HepG2 (cell line): Measurements from ENCODE around the gene TWNK. TPM values are rescaled to one million over a fixed set of nuclear protein-coding genes. Genes with fewer than 3 reads are reported as not detected.

Experiments
- ATF7 ChIP-seq, 2 experiments: fragments of 450-650 bp in 1 of 2; sonication (generic) in 1 of 2; formaldehyde crosslinking in 1 of 2; IDR thresholded peaks; 2 replicates each; pipeline versions ENCODE4 v1.4.0 to v1.6.1; 2016 to 2020; ENCODE audit warnings: antibody characterized with exemption in 1 of 2, mild to moderate bottlenecking in 1 of 2, missing genetic modification reagents in 1 of 2
- CBX5 ChIP-seq: sonication (generic); formaldehyde crosslinking; IDR thresholded peaks from 2 replicates; pipeline ENCODE4 v1.4.0; 2020; ENCODE audit warnings: missing genetic modification reagents, borderline replicate concordance
- DPF2 ChIP-seq: sonication (generic); formaldehyde crosslinking; IDR thresholded peaks from 2 replicates; pipeline ENCODE4 v1.4.0; 2020; ENCODE audit warnings: mild to moderate bottlenecking, low read depth, missing genetic modification reagents, borderline replicate concordance
- ETV5 ChIP-seq: IDR thresholded peaks from 2 replicates; pipeline ENCODE4 v1.6.1; 2018; ENCODE audit warnings: missing biosample characterization, missing genetic modification reagents, inconsistent platforms, borderline replicate concordance
- FOXC1 ChIP-seq: sonication (generic); formaldehyde crosslinking; IDR thresholded peaks from 2 replicates; pipeline ENCODE4 v1.8.0; 2022; ENCODE audit warnings: mild to moderate bottlenecking, missing genetic modification reagents, borderline replicate concordance
- FOXO4 ChIP-seq: sonication (generic); formaldehyde crosslinking; conservative IDR thresholded peaks from 2 replicates; pipeline ENCODE4 v1.8.1; 2023; ENCODE audit warnings: missing genetic modification reagents
- KLF16 ChIP-seq, 2 experiments: sonication (generic) in 1 of 2; formaldehyde crosslinking in 1 of 2; IDR thresholded peaks; 2 replicates each; pipeline versions ENCODE4 v1.6.1 to v1.8.0; 2016 to 2023; ENCODE audit warnings: missing genetic modification reagents in 2 of 2, missing compliant biosample characterization in 1 of 2
- PRPF4 ChIP-seq: fragments of 200-400 bp; formaldehyde crosslinking; IDR thresholded peaks from 2 replicates; pipeline ENCODE4 v1.6.1; 2016; ENCODE audit warnings: low read length, low read depth; ENCODE audit not compliant: poor library complexity, severe bottlenecking
- RAD21 ChIP-seq: fragments of 450-650 bp; formaldehyde crosslinking; IDR thresholded peaks from 2 replicates; pipeline ENCODE4 v1.5.0; 2020; ENCODE audit warnings: mild to moderate bottlenecking
- RFX5 ChIP-seq: IDR thresholded peaks from 2 replicates; pipeline ENCODE4 v1.6.1; 2011; ENCODE audit warnings: low read depth, low read length, improper control_type of control experiment
- TP53 ChIP-seq: sonication (generic); formaldehyde crosslinking; conservative IDR thresholded peaks from 2 replicates; pipeline ENCODE4 v1.4.0; 2020; ENCODE audit warnings: missing genetic modification reagents
- ZNF160 ChIP-seq: sonication (generic); formaldehyde crosslinking; IDR thresholded peaks from 2 replicates; pipeline ENCODE4 v1.8.0; 2022; ENCODE audit warnings: mild to moderate bottlenecking, inconsistent platforms, missing genetic modification reagents
- ZNF337 ChIP-seq: sonication (generic); formaldehyde crosslinking; IDR thresholded peaks from 2 replicates; pipeline ENCODE4 v1.5.1; 2020; ENCODE audit warnings: missing genetic modification reagents, low read depth, mild to moderate bottlenecking, borderline replicate concordance
- ZNF672 ChIP-seq: sonication (generic); formaldehyde crosslinking; IDR thresholded peaks from 2 replicates; pipeline ENCODE4 v1.8.1; 2022; ENCODE audit warnings: missing genetic modification reagents
- ZNF782 ChIP-seq: sonication (generic); formaldehyde crosslinking; IDR thresholded peaks from 2 replicates; pipeline ENCODE4 v1.4.0; 2020; ENCODE audit warnings: missing genetic modification reagents, mild to moderate bottlenecking, borderline replicate concordance
- ZNF800 ChIP-seq: sonication (generic); formaldehyde crosslinking; IDR thresholded peaks from 2 replicates; pipeline ENCODE4 v1.4.0; 2020; ENCODE audit warnings: missing genetic modification reagents
- ZNF891 ChIP-seq: sonication (generic); formaldehyde crosslinking; IDR thresholded peaks from 2 replicates; pipeline ENCODE4 v1.5.0; 2020; ENCODE audit warnings: mild to moderate bottlenecking, missing genetic modification reagents
- ZSCAN25 ChIP-seq: sonication (generic); formaldehyde crosslinking; IDR thresholded peaks from 2 replicates; pipeline ENCODE4 v1.8.0; 2022; ENCODE audit warnings: mild to moderate bottlenecking, missing genetic modification reagents
- ZZZ3 ChIP-seq: sonication (generic); formaldehyde crosslinking; IDR thresholded peaks from 2 replicates; pipeline ENCODE4 v1.4.0; 2020; ENCODE audit warnings: missing genetic modification reagents, mild to moderate bottlenecking, borderline replicate concordance
- polyA plus RNA-seq, 8 experiments: library from polyadenylated mRNA; depleted of rRNA in 3 of 8; stranded (reverse) in 7 of 8; unstranded in 1 of 8; fragments of >200 nt; fragmentation: Illumina TruSeq in 4 of 8; extraction: Trizol in 4 of 8; gene quantifications; 2 replicates each; pipeline versions ENCODE4 v1.2.1 to v1.2.3, GENCODE V29; 2011 to 2016; ENCODE audit warnings: low read depth in 4 of 8, missing spikeins in 1 of 8, mixed read lengths in 1 of 8; ENCODE audit not compliant: insufficient read depth in 1 of 8
- total RNA-seq, 5 experiments: library from RNA; depleted of rRNA; stranded (reverse); fragments of >200 nt; fragmentation: Illumina TruSeq; extraction: Trizol; gene quantifications; 2 replicates each; pipeline ENCODE4 v1.2.3, GENCODE V29; 2016; ENCODE audit warnings: low read depth in 1 of 5
- TF ChIP-seq, protein P1 (sequence below): sonication (generic); formaldehyde crosslinking; IDR thresholded peaks from 2 replicates; pipeline ENCODE4 v1.4.0; 2020; ENCODE audit warnings: mild to moderate bottlenecking, missing genetic modification reagents
- TF ChIP-seq, protein P2 (sequence below): sonication (generic); formaldehyde crosslinking; IDR thresholded peaks from 2 replicates; pipeline ENCODE4 v1.8.1; 2023; ENCODE audit warnings: missing genetic modification reagents, inconsistent platforms, borderline replicate concordance
- TF ChIP-seq, protein P3 (sequence below): sonication (generic); formaldehyde crosslinking; conservative IDR thresholded peaks from 2 replicates; pipeline ENCODE4 v1.4.0; 2020; ENCODE audit warnings: missing genetic modification reagents

TWNK gene
- total and polyA plus RNA-seq, 2 of the 13 experiments (the other 11 are each of a cell fraction or from before 2014, with no cell fraction given), result 10.7 to 16.5 TPM

- TF ChIP-seq FOXO4 (CRISPR knock-in tag) (no peak), ZNF782 (CRISPR knock-in tag) (0 out of 2 replicates have a peak, but pooled peaks have one; percentile 4), ETV5 (no peak), ZNF800 (CRISPR knock-in tag) (no peak), ZNF891 (CRISPR knock-in tag) (peak; percentile 15; the same call in 1 of the 2 replicates), ZSCAN25 (CRISPR knock-in tag) (no peak), FOXC1 (CRISPR knock-in tag) (0 out of 2 replicates have a peak, but pooled peaks have one; percentile 27), ZNF160 (CRISPR knock-in tag) (0 out of 2 replicates have a peak, but pooled peaks have one; percentile 49), KLF16 (CRISPR knock-in tag; IDR thresholded peaks at IDR 0.05) (no peak), ZNF337 (CRISPR knock-in tag) (no peak), TP53 (CRISPR knock-in tag) (no peak), ATF7 (IDR thresholded peaks at IDR 0.05) (no peak), ATF7 (CRISPR knock-in tag; IDR thresholded peaks at IDR 0.05) (no peak), PRPF4 (no peak), DPF2 (CRISPR knock-in tag) (no peak), RAD21 (no peak), RFX5 (no peak), ZZZ3 (CRISPR knock-in tag) (no peak), ZNF672 (CRISPR knock-in tag) (no peak), CBX5 (CRISPR knock-in tag) (no peak)
- TF ChIP-seq, protein P1, sequence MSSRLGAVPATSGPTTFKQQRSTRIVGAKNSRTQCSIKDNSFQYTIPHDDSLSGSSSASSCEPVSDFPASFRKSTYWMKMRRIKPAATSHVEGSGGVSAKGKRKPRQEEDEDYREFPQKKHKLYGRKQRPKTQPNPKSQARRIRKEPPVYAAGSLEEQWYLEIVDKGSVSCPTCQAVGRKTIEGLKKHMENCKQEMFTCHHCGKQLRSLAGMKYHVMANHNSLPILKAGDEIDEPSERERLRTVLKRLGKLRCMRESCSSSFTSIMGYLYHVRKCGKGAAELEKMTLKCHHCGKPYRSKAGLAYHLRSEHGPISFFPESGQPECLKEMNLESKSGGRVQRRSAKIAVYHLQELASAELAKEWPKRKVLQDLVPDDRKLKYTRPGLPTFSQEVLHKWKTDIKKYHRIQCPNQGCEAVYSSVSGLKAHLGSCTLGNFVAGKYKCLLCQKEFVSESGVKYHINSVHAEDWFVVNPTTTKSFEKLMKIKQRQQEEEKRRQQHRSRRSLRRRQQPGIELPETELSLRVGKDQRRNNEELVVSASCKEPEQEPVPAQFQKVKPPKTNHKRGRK (CRISPR knock-in tag), result no peak
- TF ChIP-seq, protein P2, sequence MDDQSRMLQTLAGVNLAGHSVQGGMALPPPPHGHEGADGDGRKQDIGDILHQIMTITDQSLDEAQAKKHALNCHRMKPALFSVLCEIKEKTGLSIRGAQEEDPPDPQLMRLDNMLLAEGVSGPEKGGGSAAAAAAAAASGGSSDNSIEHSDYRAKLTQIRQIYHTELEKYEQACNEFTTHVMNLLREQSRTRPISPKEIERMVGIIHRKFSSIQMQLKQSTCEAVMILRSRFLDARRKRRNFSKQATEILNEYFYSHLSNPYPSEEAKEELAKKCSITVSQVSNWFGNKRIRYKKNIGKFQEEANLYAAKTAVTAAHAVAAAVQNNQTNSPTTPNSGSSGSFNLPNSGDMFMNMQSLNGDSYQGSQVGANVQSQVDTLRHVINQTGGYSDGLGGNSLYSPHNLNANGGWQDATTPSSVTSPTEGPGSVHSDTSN (CRISPR knock-in tag), result peak; percentile 91; the same call in 1 of the 2 replicates
- TF ChIP-seq, protein P3, sequence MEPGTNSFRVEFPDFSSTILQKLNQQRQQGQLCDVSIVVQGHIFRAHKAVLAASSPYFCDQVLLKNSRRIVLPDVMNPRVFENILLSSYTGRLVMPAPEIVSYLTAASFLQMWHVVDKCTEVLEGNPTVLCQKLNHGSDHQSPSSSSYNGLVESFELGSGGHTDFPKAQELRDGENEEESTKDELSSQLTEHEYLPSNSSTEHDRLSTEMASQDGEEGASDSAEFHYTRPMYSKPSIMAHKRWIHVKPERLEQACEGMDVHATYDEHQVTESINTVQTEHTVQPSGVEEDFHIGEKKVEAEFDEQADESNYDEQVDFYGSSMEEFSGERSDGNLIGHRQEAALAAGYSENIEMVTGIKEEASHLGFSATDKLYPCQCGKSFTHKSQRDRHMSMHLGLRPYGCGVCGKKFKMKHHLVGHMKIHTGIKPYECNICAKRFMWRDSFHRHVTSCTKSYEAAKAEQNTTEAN (CRISPR knock-in tag), result no peak
Observed at GRCh38 chr10:101031128-101031795, 43.9 kb downstream of the TWNK start, which contains the start of the genes PDZD7 and SFXN3 (continued).
